GM12801 (cell line): Measurements from ENCODE around the gene DSC3.

Experiments used
- TF ChIP-seq, protein P1 (sequence below): IDR thresholded peaks from one replicate; pipeline ENCODE4 v1.5.1; 2011; ENCODE audit warnings: control low read depth; ENCODE audit not compliant: insufficient read length; ENCODE audit errors: extremely low read depth

The DSC3 gene

DNA sequence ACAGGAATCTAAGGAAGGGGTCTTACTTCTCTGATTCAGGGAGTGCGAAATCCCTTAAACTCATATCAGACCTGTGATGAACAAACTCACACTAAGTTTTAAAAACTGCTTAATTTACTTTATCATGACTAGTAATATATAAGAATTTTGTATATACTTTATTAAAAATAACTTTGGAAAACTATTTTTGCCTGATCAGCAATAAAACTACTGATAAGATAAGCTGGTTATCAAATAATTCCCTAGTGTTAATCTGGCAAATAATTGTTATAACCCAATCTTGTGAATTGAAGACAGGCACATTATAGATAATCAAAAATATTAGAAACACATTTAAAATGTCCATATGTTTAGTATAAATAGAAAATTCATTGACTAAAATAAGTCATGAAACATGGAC lies 23.7 kb upstream of the DSC3 start:
- TF ChIP-seq, protein P1, sequence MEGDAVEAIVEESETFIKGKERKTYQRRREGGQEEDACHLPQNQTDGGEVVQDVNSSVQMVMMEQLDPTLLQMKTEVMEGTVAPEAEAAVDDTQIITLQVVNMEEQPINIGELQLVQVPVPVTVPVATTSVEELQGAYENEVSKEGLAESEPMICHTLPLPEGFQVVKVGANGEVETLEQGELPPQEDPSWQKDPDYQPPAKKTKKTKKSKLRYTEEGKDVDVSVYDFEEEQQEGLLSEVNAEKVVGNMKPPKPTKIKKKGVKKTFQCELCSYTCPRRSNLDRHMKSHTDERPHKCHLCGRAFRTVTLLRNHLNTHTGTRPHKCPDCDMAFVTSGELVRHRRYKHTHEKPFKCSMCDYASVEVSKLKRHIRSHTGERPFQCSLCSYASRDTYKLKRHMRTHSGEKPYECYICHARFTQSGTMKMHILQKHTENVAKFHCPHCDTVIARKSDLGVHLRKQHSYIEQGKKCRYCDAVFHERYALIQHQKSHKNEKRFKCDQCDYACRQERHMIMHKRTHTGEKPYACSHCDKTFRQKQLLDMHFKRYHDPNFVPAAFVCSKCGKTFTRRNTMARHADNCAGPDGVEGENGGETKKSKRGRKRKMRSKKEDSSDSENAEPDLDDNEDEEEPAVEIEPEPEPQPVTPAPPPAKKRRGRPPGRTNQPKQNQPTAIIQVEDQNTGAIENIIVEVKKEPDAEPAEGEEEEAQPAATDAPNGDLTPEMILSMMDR = no peak

DNA sequence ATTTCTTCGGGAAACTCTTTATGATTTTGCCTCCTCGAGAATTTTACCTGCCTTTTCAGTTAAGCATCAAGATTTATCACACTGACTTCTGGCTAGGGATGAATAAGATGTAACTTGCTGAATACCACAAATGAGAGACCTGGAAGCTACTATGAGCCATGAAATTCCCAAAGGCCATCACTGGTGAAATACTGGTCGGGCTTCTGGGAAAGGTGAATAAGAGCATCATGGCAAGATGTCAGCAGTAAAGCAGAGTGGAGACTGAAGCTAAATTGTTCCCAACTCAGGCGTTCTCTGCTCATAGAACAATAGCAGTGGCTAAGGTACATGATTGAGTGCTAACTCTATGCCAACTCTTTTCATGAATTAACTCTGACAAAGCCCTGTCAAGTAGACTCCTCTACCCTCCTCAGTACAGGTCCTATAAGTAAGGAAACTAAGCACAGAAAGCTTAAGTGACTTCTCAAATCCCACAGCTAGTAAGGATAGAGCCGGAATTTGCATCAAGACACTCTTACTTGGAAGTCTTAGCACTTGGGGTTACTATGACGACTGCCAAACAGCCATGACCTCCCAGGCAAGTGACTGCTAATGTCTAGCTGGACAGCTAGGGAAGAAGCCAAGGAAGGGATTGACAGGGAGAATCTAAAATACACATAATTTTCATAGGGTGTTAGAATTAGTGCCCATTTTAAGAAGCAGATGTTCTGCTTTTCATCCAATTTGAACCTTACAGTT lies 22.7 kb upstream of the DSC3 start:
- TF ChIP-seq, protein P1 = no peak

DNA sequence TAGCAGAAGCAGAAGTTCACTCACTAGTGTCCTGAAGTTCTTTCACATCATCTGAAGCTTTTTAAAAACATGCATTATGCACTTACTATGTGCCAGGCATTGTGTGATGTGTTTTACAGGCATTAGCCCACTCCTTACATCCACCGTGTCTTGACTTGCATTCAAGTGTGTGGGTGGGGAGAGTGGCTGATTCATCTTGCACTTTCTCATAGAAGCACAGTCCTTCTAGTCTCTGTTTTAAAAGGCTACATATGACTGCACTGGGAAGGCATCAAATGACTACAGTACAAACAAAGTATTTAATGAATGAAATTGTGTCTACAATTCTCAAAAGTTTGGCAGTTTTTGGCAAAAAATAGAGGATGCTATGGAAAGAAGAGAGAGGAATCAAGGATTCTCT lies 21.6 kb upstream of the DSC3 start:
- TF ChIP-seq, protein P1 = no peak

DNA sequence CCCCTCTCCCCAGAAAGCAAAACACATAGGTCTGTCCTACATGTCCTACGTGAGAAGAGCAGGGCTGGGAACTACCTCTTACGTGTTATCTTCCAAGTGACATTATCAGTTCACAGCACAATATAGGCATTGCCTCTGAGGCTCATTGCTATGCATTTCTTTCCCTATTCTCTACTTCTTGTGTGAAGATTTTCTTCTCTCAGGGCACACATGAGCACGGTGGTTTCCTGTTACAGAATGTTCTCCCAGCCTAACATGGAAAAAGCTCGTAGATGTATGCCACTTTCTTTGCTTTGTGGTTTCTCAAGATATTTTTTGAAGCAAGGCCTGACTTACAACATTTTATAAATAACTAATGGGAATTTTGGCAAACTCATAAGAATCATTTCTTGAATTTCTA lies 19.4 kb upstream of the DSC3 start:
- TF ChIP-seq, protein P1 = no peak

DNA sequence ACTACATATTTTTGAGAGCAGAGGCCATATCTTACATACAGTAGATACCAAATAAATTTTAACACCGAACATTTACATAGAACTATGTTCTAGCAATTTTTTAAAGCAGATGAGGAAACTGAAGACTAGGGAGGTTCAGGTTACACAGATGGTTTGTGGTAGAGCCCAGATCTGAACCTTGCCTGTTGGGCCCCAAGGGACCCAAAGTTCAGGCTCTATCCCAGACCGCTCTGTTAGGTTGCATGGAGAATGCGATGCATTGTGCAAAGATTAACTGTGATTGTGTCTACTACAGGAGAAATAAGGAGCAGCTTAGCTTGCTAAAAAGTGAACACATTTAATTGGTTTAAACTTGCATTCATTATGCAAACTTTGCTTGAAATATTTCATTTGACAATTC lies 16.4 kb upstream of the DSC3 start:
- TF ChIP-seq, protein P1 = no peak

DNA sequence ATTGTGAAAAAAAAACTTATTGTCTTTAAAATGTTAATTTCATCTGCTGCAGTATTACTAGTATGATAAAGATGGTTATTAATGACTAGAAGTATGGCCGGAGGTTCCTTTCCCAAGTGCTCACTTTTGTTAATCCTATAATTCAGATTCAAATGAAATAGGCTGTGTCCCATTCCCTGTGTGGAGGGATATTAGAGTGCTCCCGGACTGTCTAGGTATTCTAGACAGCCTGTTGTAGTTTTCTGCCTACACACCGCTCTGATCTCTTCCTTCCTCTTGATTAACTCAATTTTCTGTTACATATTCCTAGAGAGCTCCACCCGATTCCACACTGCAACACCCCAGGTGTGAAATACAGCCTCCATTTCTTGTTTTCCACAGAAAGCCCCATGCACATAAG lies 15.4 kb upstream of the DSC3 start:
- TF ChIP-seq, protein P1 = no peak

DNA sequence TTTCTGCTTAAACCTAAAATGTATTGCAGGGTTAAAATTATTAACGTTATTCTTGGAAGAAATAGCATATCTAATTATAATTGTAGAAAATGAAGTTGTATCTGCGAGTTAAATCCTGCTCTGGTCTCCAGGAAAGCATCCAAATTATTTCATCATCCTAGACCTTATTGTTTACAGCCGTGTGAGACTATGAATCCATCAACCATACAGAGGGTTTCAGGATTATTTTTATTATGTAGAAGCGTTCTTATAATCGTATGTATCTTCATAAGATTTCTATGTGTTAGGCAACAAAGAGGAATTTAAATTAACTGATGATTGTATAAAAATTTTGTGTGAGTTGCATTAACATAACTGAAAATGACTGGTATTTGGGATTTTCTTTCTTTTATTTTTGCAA lies 14.5 kb upstream of the DSC3 start:
- TF ChIP-seq, protein P1 = no peak
